GM19351 (cell line): ENCODE data around the gene PTPRU.

Experiments
- ATAC-seq: cut with Tn5 transposase; IDR thresholded peaks from one replicate; pipeline ENCODE4 v1.9.1; 2021; ENCODE audit warnings: mild to moderate bottlenecking, moderate library complexity; ENCODE audit not compliant: unreplicated experiment

PTPRU gene

GRCh38 chr1:29259802-29260441 lies 23.6 kb downstream of the PTPRU start:
- no peak for ATAC-seq

GRCh38 chr1:29260531-29260930 lies 24.2 kb downstream of the PTPRU start:
- ATAC-seq = no peak

- no peak for ATAC-seq
These were observed 28.6 kb downstream of the PTPRU start for GRCh38 chr1:29264773-29265389.

- ATAC-seq = no peak
These were observed 30.6 kb downstream of the PTPRU start for GRCh38 chr1:29266912-29267311.

- no peak for ATAC-seq
These were observed 31.2 kb downstream of the PTPRU start for GRCh38 chr1:29267321-29268070.

GRCh38 chr1:29269382-29269781 lies 33.1 kb downstream of the PTPRU start:
- no peak for ATAC-seq

- ATAC-seq = no peak
These were observed 34.7 kb downstream of the PTPRU start for GRCh38 chr1:29270929-29271521.

- ATAC-seq = no peak
These were observed 35.4 kb downstream of the PTPRU start for GRCh38 chr1:29271724-29272123.

- no peak for ATAC-seq
These were observed 36.0 kb downstream of the PTPRU start for GRCh38 chr1:29272147-29272907.

- no peak for ATAC-seq
These were observed 39.1 kb downstream of the PTPRU start for GRCh38 chr1:29275435-29275834.

- ATAC-seq = no peak
These were observed 41.8 kb downstream of the PTPRU start for GRCh38 chr1:29278124-29278523.

- ATAC-seq = no peak
These were observed 43.1 kb downstream of the PTPRU start for GRCh38 chr1:29279406-29279805.

- no peak for ATAC-seq
These were observed 43.6 kb downstream of the PTPRU start for GRCh38 chr1:29279951-29280391.

GRCh38 chr1:29280409-29281131 lies 44.2 kb downstream of the PTPRU start:
- no peak for ATAC-seq

- no peak for ATAC-seq
These were observed 45.2 kb downstream of the PTPRU start for GRCh38 chr1:29281571-29281970.

- ATAC-seq = no peak
These were observed 46.0 kb downstream of the PTPRU start for GRCh38 chr1:29282135-29282923.

- no peak for ATAC-seq
These were observed 46.8 kb downstream of the PTPRU start for GRCh38 chr1:29282924-29283803.

- no peak for ATAC-seq
These were observed 47.5 kb downstream of the PTPRU start for GRCh38 chr1:29283804-29284195.
